Osteoblast (primary cell): ENCODE measurements around the gene KRT27. TPM values are rescaled to one million over a fixed set of nuclear protein-coding genes. Genes with fewer than 3 reads are reported as not detected.

Experiments
- DNase-seq: peaks from one replicate; pipeline ENCODE4 v3.0.0; 2011; ENCODE audit warnings: low spot score, mixed read lengths; ENCODE audit not compliant: insufficient read length; ENCODE audit errors: missing footprints
- H2AFZ ChIP-seq: 2 replicates; pipeline ENCODE4 v1.6.0; 2011; ENCODE audit warnings: mild to moderate bottlenecking, low read length
- H3K27ac ChIP-seq: 2 replicates; pipeline ENCODE4 v1.5.1; 2011; ENCODE audit warnings: mild to moderate bottlenecking, low read depth, low read length, moderate library complexity
- H3K27me3 ChIP-seq: 2 replicates; pipeline ENCODE4 v1.6.0; 2012; ENCODE audit warnings: mild to moderate bottlenecking, control low read depth, inconsistent platforms, low read length, moderate library complexity; ENCODE audit not compliant: insufficient read depth
- H3K36me3 ChIP-seq: 2 replicates; pipeline ENCODE4 v1.5.1; 2011; ENCODE audit warnings: mild to moderate bottlenecking, low read length, control low read depth, moderate library complexity; ENCODE audit not compliant: insufficient read depth
- H3K4me1 ChIP-seq: 2 replicates; pipeline ENCODE4 v1.5.1; 2011; ENCODE audit warnings: mild to moderate bottlenecking, low read length, control low read depth, moderate library complexity; ENCODE audit not compliant: insufficient read depth
- H3K4me2 ChIP-seq: 2 replicates; pipeline ENCODE4 v1.6.0; 2011; ENCODE audit warnings: mild to moderate bottlenecking, low read length; ENCODE audit not compliant: insufficient read depth
- H3K4me3 ChIP-seq: fragments of 200-600 bp; sonication (generic); 3 replicates; pipeline ENCODE4 v1.5.1; 2012; ENCODE audit warnings: mild to moderate bottlenecking, low read length, inconsistent platforms; ENCODE audit not compliant: insufficient read depth
- H3K79me2 ChIP-seq: 2 replicates; pipeline ENCODE4 v1.6.0; 2012; ENCODE audit warnings: mild to moderate bottlenecking, low read length, control low read depth, inconsistent platforms; ENCODE audit not compliant: insufficient read depth
- H3K9me3 ChIP-seq: 2 replicates; pipeline ENCODE4 v1.5.1; 2011; ENCODE audit warnings: low read depth, low read length, control low read depth
- H4K20me1 ChIP-seq: 2 replicates; pipeline ENCODE4 v1.6.0; 2012; ENCODE audit warnings: mild to moderate bottlenecking, low read length, control low read depth; ENCODE audit not compliant: insufficient read depth
- total RNA-seq: library from RNA; depleted of rRNA; stranded (reverse); fragments of >200 nt; gene quantifications from 2 replicates; pipeline ENCODE4 v1.2.3, GENCODE V29; 2012
- TF ChIP-seq, protein P1 (sequence below): IDR thresholded peaks from 2 replicates; pipeline ENCODE4 v1.5.1; 2011; ENCODE audit warnings: mild to moderate bottlenecking, low read depth, low read length, moderate library complexity; ENCODE audit errors: extremely low read depth

Gene KRT27
- total RNA-seq, 1 donor, result not detected

DNA sequence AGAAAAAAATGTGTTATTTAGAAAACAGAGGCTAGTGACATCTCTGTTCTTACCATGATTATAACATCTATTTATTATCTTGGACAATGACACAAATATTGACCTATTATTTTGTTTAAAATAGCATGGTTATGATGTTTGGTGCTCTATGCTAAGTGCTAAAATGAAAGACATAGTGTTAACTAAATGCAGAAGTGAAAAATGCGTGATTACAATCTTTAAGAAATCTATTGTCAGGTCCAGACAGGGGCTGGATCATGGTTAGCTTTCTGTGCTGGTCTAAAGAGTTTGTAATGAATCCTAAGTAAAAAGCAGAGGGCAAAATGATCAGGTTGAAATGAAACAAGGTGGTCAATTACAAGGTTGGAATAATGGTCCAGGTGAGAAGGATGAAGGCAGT lies 18.0 kb upstream of the KRT27 start:
- H3K27ac ChIP-seq, result no peak overlapping the region
- no peak overlapping the region for H2AFZ ChIP-seq
- no peak overlapping the region for H3K4me2 ChIP-seq
- H3K79me2 ChIP-seq, result no peaks in the 10 kb centered on the region
- H3K4me3 ChIP-seq, result no peak overlapping the region
- H3K4me1 ChIP-seq, result no peaks in the 10 kb centered on the region
- DNase-seq, result no peak
- H3K36me3 ChIP-seq, result no peaks in the 10 kb centered on the region
- no peaks in the 10 kb centered on the region for H3K9me3 ChIP-seq
- TF ChIP-seq, protein P1, sequence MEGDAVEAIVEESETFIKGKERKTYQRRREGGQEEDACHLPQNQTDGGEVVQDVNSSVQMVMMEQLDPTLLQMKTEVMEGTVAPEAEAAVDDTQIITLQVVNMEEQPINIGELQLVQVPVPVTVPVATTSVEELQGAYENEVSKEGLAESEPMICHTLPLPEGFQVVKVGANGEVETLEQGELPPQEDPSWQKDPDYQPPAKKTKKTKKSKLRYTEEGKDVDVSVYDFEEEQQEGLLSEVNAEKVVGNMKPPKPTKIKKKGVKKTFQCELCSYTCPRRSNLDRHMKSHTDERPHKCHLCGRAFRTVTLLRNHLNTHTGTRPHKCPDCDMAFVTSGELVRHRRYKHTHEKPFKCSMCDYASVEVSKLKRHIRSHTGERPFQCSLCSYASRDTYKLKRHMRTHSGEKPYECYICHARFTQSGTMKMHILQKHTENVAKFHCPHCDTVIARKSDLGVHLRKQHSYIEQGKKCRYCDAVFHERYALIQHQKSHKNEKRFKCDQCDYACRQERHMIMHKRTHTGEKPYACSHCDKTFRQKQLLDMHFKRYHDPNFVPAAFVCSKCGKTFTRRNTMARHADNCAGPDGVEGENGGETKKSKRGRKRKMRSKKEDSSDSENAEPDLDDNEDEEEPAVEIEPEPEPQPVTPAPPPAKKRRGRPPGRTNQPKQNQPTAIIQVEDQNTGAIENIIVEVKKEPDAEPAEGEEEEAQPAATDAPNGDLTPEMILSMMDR, result no peak
- peaks cover 41% of the 10 kb centered on the region for H3K27me3 ChIP-seq
- no peaks in the 10 kb centered on the region for H4K20me1 ChIP-seq

GRCh38 chr17:40799859-40800258 lies 17.5 kb upstream of the KRT27 start, which contains the start of gene KRT28:
Gene KRT28 (minus strand): TSS chr17:40799959. CDS start chr17:40799893, 66 bp downstream.
- H3K4me3 ChIP-seq, result no peak within 1 kb of the TSS
- no peaks in the 10 kb centered on the region for H3K9me3 ChIP-seq
- no peak for DNase-seq
- H3K79me2 ChIP-seq, result no peaks in the 10 kb centered on the region
- H3K27ac ChIP-seq, result no peak within 1 kb of the TSS
- no peak within 1 kb of the TSS for H2AFZ ChIP-seq
- TF ChIP-seq, protein P1, result no peak
- H3K36me3 ChIP-seq, result no peaks in the 10 kb centered on the region
- H4K20me1 ChIP-seq, result no peaks in the 10 kb centered on the region
- no peaks in the 10 kb centered on the region for H3K4me1 ChIP-seq
- peaks cover 46% of the 10 kb centered on the region for H3K27me3 ChIP-seq
- no peak within 1 kb of the TSS for H3K4me2 ChIP-seq

GRCh38 chr17:40796846-40797245 lies 14.5 kb upstream of the KRT27 start:
- Histone ChIP-seq H3K4me1 (no peaks in the 10 kb centered on the region), H3K4me3 (no peak overlapping the region), H2AFZ (no peak overlapping the region), H3K36me3 (no peaks in the 10 kb centered on the region), H3K79me2 (no peaks in the 10 kb centered on the region), H3K27me3 (peaks cover 60% of the 10 kb centered on the region), H3K27ac (no peak overlapping the region), H3K9me3 (no peaks in the 10 kb centered on the region), H3K4me2 (no peak overlapping the region), H4K20me1 (no peaks in the 10 kb centered on the region)
- TF ChIP-seq, protein P1, result no peak
- no peak for DNase-seq

DNA sequence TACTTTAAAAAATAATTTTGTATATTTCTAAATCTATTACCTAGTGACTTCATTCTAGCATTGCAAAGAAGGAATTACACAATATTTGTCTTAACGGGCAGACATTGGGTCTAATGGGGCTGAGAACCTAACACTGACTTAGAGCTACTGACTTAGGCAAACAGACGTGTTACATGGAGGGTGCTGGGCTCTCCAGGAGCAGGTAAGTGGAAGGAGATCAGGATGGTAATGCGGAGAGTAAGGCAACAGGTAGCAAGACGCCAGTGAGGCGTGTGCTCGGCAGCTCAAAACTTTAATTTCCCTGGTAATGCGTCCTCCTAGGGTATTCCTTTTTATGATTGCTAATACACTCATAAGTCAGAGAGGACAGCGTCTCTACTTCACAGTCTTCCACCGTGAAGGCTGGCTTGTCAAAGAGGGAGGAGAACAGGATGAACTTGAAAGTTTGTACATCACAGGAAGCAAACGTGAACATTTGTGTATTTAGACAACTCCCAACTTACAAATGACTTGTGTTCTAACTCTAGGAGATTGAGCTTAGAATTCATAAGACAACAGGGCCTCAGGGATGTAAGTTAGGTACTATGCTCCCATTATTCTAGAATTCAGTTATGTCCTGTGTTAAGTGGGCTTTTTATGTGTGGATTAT lies 12.8 kb upstream of the KRT27 start:
- Histone ChIP-seq H2AFZ (no peak overlapping the region), H3K9me3 (no peaks in the 10 kb centered on the region), H3K4me3 (no peak overlapping the region), H3K36me3 (no peaks in the 10 kb centered on the region), H3K27me3 (peaks cover 50% of the 10 kb centered on the region), H3K79me2 (no peaks in the 10 kb centered on the region), H3K27ac (no peak overlapping the region), H4K20me1 (no peaks in the 10 kb centered on the region), H3K4me1 (no peaks in the 10 kb centered on the region), H3K4me2 (no peak overlapping the region)
- DNase-seq, result no peak
- TF ChIP-seq, protein P1, result no peak
